ENCODE results near the gene C1orf232.

Gene C1orf232

DNA sequence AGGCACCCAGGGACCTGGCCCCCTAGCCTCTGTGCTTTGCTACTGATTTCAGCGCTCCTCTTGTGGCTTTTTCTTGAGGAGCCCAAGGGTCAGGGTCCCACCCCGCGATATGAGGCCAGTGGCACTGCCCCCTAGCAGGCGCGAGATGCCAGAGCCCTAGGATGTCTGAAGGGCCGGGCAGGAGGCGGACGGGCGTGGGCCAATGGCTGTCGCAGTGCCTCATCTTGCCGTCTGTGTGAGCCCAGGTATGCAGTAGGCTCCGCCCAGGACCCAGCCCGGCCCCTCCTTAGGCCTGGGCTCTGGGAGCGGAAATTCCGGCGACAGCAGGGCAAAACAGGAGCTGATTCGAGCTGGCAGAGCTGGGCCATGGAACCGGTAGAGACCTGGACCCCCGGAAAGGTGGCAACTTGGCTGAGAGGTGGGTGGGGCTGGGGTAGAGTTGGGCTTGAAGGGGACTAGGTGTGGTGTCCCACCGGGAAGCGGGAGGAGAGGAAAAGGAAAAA, 8.5 kb upstream of the C1orf232 start, which contains the start of gene CNKSR1:
CNKSR1 (plus strand) TSS at position 310 of the 503 bp plus-strand sequence; CDS start at position 367, 57 bp downstream.
- no peak for DNase-seq

DNA sequence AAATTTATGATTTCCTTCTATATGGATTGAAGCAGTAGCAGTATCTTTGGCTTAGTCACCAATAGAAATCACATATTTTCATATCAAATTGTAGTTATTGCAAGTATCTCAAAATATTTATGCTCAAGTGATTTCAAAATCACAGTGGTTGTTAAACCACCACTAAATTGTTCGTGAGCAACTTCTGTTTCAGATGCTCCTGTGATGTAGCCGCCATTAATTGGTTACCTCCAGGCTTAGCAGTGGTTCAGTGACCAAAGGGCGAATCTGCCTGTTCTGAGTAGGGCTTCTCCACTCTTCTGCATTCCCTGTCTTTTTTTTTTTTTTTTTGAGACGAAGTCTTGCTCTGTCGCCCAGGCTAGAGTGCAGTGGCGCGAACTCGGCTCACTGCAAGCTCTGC, 6.6 kb upstream of the C1orf232 start:
- DNase-seq = no peak

DNA sequence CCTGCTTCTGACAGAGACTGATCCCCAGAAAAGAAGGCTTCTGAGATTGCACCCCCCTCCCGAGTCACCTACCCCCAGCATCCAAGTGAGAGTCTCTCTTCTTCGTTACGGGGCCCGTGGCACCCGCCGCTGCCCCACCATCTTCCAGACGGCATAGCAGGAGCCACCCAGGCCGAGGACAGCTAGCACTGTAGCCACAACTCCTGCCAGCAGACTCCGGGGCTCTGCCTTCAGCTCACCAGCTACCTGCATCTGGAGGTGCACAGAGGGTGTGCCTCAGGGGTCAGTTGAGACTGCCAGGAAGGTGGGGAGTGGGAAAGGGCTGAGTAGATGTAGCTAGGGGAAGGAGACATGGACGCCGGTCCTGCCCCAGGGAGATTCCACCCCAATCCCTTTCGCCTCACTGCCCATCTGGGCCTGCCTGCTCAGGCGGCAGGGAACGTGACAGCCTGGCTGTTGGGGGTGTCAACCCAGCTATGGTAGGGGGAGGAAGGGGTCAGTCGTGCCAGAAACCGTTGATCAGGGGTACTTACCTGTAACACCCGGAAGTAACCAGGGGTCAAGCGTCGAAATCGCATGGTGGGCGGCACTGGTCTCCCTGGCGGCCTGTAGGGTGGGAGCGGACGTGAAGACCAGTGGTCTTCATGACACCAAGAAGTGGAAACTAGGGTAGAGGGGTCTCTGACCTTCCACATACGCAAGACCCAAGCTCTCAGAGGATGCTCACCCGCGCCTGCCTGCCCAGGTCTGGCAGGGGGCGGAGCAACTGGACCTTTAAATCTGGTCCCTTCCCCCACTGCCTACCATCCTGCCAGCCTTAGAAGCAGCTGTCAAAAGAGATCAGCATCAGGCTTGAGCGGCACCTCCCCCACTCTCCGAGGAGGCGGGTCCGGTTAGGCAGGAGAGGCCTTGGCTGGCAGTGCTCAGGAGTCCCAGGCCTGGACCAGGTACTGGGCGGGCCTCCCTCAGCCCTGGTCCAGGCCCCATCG, 2.6 kb upstream of the C1orf232 start, which contains the start of gene ZNF593OS:
ZNF593OS (minus strand) TSS at position 749 of the 989 bp plus-strand sequence; CDS start at position 578, 171 bp downstream.
- no peak for DNase-seq

DNA sequence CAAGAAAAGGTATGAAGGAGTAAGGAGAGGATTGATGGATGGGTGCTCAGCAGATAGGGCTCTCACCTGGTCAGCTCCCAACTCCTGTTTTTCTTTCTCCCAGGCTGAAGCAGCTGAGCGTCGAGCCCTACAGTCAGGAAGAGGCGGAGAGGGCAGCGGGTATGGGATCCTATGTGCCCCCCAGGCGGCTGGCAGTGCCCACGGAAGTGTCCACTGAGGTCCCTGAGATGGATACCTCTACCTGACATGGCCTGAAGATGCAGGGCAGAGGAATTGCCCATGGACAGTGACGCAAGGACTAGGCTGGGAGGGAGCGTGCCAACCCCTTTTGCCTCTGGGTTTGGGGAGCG, 1.7 kb upstream of the C1orf232 start:
- DNase-seq = no peak

DNA sequence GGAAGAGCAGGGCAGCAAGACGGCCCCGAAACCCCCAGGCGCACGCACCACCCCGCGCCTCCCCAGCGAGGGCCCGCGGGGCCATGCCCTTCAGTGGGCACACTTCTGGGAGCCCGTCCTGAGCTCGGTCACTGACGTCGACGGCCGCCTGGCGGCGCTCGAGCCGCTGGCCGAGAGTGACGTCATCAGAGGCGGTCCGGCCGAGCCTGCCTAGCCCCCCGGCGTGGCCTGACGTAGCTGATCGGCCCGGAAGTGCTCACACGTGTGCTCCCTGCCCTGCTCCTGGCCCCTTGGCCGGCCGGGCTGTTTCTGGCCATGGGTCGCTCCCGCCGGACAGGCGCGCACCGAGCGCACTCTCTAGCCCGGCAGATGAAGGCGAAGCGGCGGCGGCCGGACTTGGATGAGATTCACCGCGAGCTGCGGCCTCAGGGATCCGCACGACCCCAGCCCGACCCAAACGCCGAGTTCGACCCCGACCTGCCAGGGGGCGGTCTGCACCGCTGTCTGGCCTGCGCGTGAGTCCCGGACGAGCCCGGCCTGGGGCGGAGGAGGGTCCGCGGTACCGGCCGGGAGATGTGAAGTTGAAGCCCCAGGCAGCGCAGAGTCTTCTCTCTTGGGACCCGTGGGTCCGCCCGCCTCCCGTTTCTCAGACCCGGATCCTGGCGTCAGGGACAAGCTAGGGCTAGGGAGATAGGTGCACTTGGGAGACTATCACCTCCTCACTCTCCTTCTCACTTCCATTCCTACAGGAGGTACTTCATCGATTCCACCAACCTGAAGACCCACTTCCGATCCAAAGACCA, 1.1 kb upstream of the C1orf232 start, which contains the start of gene ZNF593:
ZNF593 (plus strand) TSS at position 240 of the 803 bp plus-strand sequence; CDS start at position 316, 76 bp downstream.
- DNase-seq = peak; percentile 92

DNA sequence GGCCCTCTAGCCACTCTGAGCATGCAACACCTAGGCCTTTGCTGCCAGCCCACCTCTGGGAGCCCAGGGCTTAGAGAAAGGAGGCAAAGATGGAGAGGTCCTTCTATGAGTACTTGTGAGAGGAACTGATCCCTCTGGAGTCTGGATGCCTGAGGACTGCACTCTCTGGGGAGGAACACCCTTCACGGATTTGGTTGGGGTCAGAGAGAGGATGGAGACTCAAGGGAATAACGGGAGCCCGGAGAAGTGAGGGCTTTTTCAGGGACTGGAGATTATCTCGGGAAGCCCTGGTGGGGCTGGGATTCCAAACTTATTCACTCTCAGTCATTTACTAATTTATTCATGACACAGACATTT, 413 bp upstream of the C1orf232 start:
- no peak for DNase-seq

DNA sequence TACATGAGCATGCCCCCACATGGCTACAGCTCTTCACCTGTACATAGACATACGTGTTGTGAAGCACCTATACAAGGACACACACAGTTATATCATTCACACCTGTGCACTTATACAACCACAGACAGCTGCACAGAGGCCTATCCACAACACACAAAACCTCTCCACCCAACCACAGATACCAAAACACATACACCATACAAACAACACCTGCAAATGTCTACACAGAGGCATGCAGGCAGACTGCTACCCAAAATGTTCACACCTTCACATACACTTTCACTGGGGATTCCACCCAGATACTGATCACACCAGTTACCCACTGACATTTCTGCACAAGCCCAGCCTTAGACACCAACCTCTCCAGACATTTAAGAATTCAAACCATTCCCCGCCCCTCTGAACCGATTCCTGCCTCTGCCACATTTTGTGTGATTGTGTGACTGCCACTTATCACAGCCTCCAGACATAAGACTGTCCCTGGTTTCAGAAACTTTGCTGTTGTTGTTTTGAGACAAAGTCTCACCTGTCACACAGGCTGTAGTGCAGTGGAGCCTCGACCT, 2.0 kb downstream of the C1orf232 start:
- no peak for DNase-seq

DNA sequence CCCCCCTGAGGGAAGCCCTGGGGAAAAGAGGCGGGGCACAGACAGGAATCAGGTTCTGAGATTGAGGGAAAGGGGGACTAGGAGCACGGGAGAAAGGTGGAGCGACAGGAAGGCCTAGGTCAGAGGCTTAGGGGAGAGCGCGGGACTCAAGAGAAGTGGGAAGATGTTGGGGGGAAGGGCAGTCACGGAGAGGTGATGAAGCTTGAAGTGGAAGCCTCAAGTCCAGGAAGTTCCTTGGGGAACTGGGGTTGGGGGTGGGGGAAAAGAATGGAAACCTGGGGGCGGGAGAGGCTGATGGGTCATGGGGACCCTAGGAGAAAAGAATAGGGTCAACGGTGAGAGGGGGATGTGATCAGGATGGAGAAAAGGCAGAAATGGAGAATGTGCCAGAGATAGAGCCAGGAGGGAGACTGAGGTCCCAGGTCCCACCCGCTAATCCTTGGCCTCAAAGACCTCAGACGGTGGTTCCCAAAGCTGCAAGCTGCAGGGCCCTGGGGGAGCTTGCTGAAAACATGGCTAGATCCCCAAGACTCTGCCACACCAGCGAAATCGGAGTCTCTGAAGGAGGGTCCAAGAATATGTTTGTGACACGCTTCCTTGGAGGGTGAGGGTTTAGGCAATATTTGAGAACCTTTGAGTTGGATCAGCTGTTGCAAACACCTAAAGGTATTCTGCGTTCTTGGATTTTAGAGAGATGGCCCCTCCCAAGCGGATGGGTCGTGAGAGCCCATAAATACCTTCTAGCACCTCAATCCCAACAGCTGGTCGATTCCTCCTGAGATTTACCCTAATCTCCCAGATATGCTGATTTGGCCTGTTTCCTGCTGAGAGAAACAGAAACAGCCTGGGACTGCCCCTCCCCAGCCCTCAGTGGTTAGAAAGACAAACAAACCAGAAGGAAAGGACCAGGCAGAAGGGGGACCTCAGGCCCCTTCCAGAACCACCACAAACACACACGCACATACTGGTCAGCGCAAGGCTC, 3.6 kb downstream of the C1orf232 start:
- no peak for DNase-seq

DNA sequence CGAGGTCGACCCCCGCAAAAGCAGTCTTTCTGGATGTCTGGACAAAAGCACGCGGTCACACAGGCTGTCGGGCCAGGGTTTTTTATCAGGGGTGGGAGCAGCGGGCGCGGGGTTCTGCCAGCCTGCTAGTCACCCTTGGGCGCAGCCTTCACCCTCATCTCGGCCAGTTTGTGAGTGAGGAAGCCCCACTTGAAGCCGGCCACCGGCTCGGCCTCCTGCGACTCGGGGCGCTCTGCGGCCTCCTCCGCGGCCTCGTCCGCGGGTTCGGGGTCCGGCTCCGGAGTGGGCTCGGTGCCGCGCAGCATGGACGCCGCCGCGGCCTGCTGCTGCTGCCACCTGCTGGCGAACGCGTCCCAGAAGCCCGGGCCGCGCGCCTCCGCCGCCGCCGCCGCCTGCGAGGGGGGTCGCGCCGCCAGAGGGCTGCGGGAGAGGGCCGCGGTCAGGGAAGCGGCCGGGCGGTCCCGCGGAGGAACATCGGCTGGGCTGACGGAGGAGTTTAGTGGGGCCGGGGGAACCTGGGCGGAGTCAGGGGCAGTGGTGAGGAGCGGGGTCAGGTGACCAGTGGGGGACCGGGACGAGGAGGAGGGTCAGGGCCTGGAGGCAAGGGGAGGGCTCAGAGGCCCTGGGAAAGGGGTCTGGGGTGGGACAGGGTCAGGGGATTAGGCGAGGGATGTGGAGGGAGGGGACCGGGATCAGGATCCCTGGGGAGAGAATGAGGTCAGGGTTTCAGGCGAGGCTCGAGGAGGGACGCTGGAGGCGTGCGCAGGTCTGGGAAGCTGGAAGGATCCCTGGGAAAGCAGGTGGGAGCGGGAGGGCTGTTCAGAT, 4.5 kb downstream of the C1orf232 start:
- peak; percentile 34 for DNase-seq

DNA sequence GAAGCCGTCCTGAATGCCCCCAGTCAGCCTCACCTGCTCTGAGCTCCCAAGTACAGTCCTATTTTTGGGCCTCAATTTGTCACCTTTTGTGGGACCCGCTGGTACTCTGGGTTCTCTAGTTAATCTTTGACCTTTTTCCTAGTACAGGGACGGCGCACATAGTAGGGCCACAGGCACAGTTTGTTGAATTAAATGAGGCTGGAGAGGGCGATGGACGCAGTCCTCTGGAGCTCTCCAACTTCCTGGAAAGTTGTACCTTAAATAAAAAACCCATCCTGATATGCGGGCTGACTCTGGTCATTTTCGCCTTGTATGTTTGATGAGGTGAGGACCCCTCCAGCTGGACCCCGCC, 5.1 kb downstream of the C1orf232 start:
- DNase-seq = no peak

DNA sequence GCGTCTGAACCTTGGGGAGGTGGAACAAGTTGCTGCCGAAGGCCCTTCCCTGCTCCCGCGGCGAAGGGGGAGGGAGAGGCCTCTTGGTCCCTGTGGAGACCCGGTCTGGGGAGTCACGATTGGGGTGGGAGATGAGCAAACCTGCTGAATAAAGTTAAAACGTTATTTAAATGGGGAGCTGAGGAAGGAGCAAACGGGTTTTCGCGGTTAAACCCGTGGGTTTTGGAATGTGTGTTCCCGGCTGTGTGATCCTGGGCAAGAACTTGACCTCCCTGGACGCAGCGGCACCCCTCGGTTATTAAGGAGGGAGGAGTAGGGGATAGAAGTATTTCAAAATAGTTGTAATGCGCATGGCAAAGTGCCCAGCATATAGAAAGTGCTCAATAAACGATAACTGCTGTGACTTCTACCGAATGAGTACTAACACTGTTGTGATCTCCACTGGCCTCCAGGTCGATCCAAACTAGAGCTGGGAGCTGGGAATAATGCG, 6.5 kb downstream of the C1orf232 start:
- DNase-seq = no peak

DNA sequence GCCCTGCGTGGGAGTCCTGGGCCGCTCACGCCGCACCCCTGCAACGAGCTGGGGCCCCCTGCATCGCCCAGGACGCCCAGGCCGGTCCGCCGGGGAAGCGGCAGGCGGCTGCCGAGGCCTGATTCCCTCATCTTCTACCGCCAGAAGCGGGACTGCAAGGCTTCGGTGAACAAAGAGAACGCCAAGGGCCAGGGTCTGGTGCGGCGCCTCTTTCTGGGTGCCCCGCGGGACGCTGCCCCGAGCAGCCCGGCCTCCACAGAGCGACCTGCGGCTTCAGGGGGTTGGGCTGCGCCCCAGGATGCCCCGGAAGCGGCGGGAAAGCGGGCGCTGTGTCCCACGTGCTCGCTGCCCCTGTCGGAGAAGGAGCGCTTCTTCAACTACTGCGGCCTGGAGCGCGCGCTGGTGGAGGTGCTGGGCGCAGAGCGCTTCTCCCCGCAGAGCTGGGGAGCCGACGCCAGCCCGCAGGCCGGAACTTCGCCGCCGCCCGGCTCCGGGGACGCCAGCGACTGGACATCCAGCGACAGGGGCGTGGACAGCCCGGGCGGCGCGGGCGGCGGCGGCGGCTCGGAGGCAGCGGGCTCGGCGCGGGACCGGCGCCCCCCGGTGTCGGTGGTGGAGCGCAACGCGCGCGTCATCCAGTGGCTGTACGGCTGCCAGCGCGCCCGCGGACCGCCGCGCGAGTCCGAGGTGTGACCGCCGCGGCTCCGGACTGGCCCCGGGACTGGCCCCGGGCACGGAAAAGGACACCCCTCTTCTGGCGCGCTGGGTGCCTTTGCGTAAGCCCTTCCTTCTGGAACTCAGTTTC, 7.1 kb downstream of the C1orf232 start:
- peak; percentile 45 for DNase-seq

DNA sequence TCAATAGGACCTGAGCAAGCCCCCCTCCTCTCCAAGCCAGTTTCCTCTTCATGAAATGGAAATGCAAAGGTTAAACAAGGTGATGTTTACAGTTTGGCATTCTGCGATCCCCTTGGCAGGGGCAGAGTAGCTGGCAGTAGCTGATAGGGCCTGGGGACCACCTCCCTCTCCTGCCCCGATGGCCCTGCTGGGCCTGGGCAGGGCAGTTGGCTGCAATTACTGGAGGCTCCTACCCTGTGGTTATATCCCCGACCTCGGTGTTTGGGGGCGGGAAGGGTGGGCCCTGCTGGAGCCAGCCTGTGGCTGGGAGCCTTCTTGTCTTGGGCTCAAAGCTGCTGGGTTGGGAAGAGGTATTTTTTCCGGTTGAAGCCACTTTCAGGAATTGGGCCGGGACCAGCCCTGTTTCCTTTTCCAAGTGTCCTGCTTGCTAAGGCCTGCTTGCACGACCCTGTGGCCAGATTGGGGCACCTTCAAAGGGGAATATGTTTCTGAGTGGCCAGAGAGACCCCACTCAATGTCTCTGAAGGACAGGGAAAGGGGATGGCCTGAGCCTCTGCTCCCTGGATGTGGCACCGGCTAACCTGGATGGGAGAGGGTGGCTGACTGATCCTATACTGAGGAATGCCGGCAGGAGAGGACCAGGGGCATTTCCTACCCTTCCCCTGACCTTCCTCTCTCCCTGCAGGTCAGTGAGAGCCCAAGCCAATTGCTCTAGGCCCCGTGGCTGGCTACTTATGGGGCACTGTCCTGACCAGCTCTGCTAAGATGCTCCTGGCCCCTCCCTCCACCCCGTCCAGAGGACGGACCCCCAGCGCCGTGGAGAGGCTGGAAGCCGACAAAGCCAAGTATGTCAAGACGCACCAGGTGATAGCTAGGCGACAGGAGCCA, 8.0 kb downstream of the C1orf232 start:
- DNase-seq = no peak

DNA sequence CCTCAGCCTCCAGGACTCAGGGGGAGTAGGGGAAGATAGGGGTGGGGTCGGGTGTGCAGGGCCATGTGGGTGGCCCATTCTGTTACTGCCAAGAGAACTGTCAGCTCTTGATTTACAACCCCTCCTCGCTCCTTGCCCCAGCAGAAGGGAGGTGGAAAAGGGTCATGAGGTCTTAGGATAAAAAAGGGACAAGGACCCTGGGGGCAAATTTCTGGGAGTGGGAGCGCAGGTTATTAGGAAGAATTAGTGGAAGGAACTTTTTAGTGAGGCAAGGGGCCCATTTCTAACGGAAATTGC, 9.1 kb downstream of the C1orf232 start:
- DNase-seq = no peak

DNA sequence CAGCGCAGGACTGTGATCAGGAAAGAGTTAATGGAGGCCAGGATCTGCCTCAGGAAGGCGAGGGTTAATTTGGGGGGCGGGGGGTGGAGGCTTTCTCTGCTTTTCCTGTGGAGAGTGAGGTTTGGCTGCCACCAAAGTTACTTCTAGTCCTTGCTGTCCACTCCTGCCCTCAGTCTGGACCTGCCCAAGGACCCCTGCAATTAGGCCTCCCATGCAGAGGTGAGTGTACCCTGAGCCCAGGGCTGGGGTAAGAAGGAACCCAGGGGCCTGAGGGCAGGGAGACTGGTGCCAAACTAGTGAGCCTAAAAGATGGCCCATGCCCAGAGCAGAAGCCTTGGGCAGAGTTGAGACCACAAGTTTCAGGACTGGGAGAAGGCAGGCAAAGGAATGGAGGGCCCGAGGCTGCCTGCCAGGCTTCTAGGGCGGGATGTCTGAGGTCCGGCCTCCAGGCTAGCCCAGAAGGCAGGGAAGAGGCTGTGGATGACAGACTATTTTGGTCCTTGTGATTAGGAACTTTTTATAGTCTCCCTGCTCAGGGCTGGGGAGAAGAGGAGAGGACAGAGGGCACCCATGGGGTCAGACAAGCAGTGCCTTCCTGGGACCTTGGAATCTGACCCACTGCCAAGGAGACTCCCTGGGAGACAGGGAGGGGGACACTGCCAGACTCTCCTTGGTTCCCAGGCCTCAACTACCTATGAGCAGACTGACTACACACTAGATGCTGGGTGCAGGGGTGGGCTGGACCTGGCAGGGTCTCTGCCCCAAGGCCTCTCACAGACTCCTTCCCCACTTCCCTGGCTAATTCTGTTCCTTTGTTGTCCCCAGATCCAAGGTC, 9.6 kb downstream of the C1orf232 start, which contains the start of gene FAM110D:
FAM110D (plus strand) TSS at position 172 of the 835 bp plus-strand sequence. CDS start 2,213 bp downstream, outside the sequence.
- no peak for DNase-seq

DNA sequence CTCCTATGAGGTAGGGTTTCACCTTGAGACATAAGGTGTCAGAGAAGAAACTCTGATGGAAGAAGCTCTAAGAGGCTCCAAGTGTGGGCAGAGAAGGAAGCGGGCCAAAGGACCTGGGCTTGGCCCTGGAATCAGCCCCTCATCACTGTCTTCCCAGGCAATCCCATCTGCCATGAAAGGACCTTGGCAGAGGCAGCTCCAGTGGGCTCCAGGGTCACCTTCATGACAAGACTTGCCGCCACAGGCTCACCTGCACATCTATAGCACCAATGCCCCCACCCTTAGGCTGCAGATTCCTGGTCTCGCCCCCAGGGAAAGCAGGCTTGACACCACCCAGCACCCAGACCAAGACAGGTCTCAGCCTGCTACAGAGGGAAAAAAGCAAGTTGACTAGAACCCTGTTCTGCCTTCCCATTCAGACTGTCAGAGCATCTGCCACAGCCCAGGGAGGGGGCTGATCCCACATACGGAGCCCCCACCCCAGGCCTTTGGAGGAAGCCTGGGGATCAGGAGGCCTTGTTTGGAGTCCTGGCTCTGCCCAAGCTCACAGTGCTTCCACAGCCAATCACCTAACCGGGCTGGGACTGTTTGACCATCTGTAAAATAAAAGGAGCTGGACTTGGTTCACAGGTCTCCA, 10.4 kb downstream of the C1orf232 start:
- DNase-seq = no peak

Data from fibroblast of skin of scalp (primary cell).